GM12892 (cell line): ENCODE results near the gene ARL16.

Experiments
- DNase-seq: peaks from one replicate; pipeline ENCODE4 v3.0.0; 2011; ENCODE audit not compliant: insufficient read length
- FAIRE-seq: peaks from 2 replicates; lab custom pipeline; 2011; peaks lifted over from hg19 to GRCh38; lab: Jason Lieb, UNC
- POLR2A ChIP-seq: IDR thresholded peaks from 2 replicates; pipeline ENCODE4 v1.6.1; 2011; ENCODE audit warnings: low read depth, low read length, control low read depth
- POLR2AphosphoS5 ChIP-seq: IDR thresholded peaks from 2 replicates; pipeline ENCODE4 v1.6.1; 2011; ENCODE audit warnings: low read depth, low read length, control low read depth
- TAF1 ChIP-seq: IDR thresholded peaks from 2 replicates; pipeline ENCODE4 v1.6.1; 2011; ENCODE audit warnings: low read depth, mild to moderate bottlenecking, control low read depth, low read length, borderline replicate concordance

The ARL16 gene

DNA sequence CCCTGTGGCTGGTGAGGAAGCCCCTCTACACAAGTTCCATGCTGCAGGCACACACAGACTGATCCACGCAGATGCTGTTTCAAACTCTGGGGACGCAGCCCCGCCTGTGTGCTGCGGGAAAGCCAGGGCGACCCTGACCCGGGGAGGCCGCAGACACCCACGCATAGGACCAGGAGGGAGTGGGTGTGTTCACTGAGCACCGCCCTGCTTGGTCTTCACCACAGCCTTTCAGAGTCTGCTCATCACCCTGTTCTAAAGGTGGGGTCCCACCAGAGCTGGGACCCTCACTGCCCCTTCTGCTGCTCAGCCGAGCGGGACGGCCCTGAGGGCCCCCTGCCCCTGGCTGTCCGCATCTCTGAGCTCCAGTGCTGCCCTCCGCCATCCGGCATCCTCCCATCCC is 39.1 kb downstream of the ARL16 start:
- DNase-seq, result no peak
- TF ChIP-seq POLR2A, result no peak
- no peak for TF ChIP-seq TAF1
- TF ChIP-seq POLR2AphosphoS5, result no peak
- FAIRE-seq, result no peak

DNA sequence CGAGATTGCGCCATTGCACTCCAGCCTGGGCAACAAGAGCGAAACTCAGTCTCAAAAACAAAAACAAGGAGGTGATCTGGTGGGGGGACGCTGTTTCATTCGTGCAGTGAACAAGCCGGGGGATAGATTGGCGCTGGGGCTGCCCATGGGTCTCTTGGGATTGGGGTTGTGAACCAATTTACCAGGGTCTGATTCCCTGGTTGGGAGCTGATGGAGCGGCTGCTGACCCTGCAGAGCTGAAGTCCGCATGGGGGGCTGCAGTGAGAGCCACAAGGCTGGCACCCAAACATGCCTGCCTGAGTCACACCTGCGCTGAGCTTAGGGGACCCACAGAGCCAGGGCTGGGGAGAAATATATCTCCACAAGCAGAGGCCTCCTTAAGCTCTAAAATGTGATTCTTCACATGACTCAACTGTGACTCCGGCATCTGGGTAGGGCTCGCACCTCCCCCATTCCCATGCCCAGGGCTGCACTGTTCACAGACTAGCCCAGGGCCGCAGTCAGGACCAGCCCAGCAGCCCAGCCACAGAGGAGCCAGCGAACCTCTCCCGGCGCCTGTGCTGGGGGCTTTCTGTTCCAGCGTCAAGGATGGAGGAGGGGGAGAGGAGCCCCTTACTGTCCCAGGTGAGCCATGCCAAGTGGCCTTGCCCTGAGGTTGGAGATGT is 41.6 kb downstream of the ARL16 start:
- TF ChIP-seq POLR2A, result no peak
- TF ChIP-seq POLR2AphosphoS5, result no peak
- TF ChIP-seq TAF1, result no peak
- no peak for DNase-seq
- no peak for FAIRE-seq

GRCh38 chr17:81640011-81640410 is 43.6 kb downstream of the ARL16 start:
- TF ChIP-seq POLR2AphosphoS5 (no peak), TAF1 (no peak), POLR2A (no peak)
- DNase-seq (no peak), FAIRE-seq (no peak)

DNA sequence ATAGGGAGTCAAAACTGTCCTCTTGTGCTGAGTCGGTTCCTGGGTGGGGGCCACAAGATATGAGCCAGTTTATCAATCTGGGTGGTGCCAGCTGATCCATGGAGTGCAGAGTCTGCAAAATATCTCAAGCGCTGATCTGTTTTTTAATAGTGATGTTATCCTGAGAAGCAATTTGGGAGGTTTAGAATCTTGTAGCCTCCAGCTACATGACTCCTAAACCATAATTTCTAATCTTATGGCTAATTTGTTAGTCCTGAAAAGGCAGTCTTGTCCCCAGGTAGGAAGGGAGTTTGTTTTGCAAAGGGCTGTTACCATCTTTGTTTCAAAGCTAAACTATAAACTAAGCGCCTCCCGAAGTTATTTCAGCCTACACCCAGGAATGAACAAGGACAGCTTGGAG is 44.9 kb downstream of the ARL16 start:
- FAIRE-seq, result no peak
- TF ChIP-seq POLR2AphosphoS5 (no peak), POLR2A (no peak), TAF1 (no peak)
- DNase-seq, result no peak

DNA sequence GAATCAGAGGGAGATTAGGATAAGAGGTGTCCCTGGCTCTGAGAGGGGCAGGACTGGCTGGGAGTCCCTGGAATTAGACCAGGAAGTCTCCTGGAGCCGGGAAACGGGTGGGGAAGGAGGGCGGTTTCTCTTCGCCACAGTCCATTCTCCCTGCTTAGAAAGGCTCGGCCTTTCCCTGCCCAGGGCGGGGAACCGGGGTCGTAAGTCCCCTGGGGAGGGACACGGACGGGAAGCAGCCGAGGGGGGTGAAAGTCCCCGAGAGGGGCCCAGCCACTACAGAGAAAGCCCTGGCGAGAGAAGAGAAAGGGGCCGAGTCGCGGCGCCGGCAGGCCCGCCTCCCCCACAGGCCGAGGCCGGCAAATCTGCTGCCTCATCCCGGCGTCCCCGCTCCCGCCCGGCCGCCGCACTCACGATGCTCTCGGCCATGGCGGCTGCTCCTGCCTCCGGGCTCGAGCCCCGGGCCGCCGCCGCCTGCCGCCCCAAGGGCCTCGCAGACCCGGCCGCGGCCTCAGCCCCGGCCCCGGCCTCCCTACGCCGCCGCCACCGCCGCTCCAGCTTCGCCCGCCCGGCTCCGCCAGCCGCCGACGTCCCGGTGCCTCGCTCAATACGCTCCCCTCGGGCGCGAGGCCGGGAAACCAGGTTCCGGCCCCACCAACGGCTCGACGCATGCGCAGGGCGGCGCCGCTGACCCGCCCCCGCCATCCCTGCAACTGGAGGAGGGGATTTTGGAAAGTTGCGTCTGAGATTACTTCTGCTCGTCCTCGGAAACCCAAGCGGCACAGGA is 46.9 kb downstream of the ARL16 start, which contains the start of the genes NPLOC4 and TSPAN10:
TSS of gene NPLOC4 (minus strand) at position 608 of the 784 bp plus-strand sequence. CDS start at position 426, 182 bp downstream.
TSS of gene TSPAN10 (plus strand) at position 692 of the 784 bp plus-strand sequence. CDS start 5,217 bp downstream, outside the sequence.
- DNase-seq (peak; percentile 94), FAIRE-seq (peak; percentile 93)
- TF ChIP-seq POLR2AphosphoS5, result peak; percentile 64; the same call in 1 of the 2 replicates
- peak; percentile 90; the same call in 1 of the 2 replicates for TF ChIP-seq POLR2A
- TF ChIP-seq TAF1, result peak; percentile 96

DNA sequence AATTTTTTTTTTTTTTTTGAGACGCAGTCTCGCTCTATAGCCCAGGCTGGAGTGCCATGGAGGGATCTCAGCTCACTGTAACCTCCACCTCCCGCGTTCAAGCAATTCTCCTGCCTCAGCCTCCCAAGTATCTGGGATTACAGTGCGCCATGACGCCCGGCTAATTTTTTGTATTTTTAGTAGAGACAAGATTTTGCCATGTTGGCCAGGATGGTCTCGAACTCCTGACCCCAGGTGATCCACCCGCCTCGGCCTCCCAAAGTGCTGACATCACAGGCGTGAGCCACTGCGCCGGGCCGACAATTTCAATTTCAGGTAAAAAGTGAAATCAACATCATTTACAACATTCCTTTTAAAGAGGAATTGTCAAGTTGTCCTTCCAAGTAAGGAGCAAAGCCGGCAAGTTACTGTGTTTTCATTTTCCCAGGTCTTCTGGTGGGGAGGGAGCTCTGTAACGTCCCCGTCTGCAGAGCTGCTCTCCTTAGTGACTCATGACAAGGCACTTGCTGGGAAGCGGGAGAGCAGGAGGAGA is 47.6 kb downstream of the ARL16 start:
- DNase-seq (no peak), FAIRE-seq (no peak)
- TF ChIP-seq POLR2A, result no peak
- no peak for TF ChIP-seq TAF1
- no peak for TF ChIP-seq POLR2AphosphoS5

- DNase-seq, result no peak
- no peak for FAIRE-seq
- TF ChIP-seq POLR2A (no peak), TAF1 (no peak), POLR2AphosphoS5 (no peak)
Measured at GRCh38 chr17:81635431-81635830, 48.2 kb downstream of the ARL16 start.

GRCh38 chr17:81631482-81631881 is 52.1 kb downstream of the ARL16 start:
- DNase-seq, result no peak
- TF ChIP-seq POLR2A, result no peak
- no peak for TF ChIP-seq TAF1
- no peak for TF ChIP-seq POLR2AphosphoS5
- no peak for FAIRE-seq
